Keratinocyte (primary cell): Measurements from ENCODE around the gene PRR19. TPM values are rescaled to one million over a fixed set of nuclear protein-coding genes. Genes with fewer than 3 reads are reported as not detected.

Experiments
- DNase-seq: peaks from one replicate; pipeline ENCODE4 v3.0.0-alpha.2; 2011; ENCODE audit warnings: low read depth, missing footprints, low spot score
- FAIRE-seq: peaks from 2 replicates; lab custom pipeline; 2011; peaks lifted over from hg19 to GRCh38; lab: Jason Lieb, UNC
- H2AFZ ChIP-seq: 2 replicates; pipeline ENCODE4 v1.6.0; 2012; ENCODE audit warnings: low read length, control low read depth, inconsistent platforms; ENCODE audit not compliant: control insufficient read depth
- H3K27ac ChIP-seq: 2 replicates; pipeline ENCODE4 v1.5.1; 2011; ENCODE audit warnings: low read length; ENCODE audit not compliant: control insufficient read depth, insufficient read depth
- H3K27me3 ChIP-seq: 3 replicates; pipeline ENCODE4 v1.6.0; 2011; ENCODE audit warnings: low read length; ENCODE audit not compliant: control insufficient read depth, insufficient read depth; ENCODE audit errors: extremely low read depth
- H3K36me3 ChIP-seq, 2 experiments: 2 replicates in 1 of 2; 3 replicates in 1 of 2; pipeline ENCODE4 v1.5.1; 2011; ENCODE audit warnings: low read length in 2 of 2, mild to moderate bottlenecking in 1 of 2; ENCODE audit not compliant: control insufficient read depth in 2 of 2, insufficient read depth in 2 of 2; ENCODE audit errors: extremely low read depth in 1 of 2
- H3K4me1 ChIP-seq: 3 replicates; pipeline ENCODE4 v1.5.1; 2011; ENCODE audit warnings: low read length; ENCODE audit not compliant: control insufficient read depth, insufficient read depth; ENCODE audit errors: extremely low read depth
- H3K4me2 ChIP-seq: 3 replicates; pipeline ENCODE4 v1.6.0; 2011; ENCODE audit warnings: low read depth, low read length; ENCODE audit not compliant: control insufficient read depth, insufficient read depth; ENCODE audit errors: extremely low read depth
- H3K4me3 ChIP-seq, 3 experiments: fragments of 200-600 bp in 1 of 3; sonication (generic) in 1 of 3; 2 replicates in 2 of 3; 3 replicates in 1 of 3; pipeline ENCODE4 v1.5.1; 2011 to 2016; ENCODE audit warnings: low read length in 3 of 3, mild to moderate bottlenecking in 3 of 3, control low read depth in 2 of 3, inconsistent platforms in 1 of 3, low read depth in 1 of 3, mixed read lengths in 1 of 3, mixed run types in 1 of 3, moderate library complexity in 1 of 3; ENCODE audit not compliant: control insufficient read depth in 2 of 3, insufficient read depth in 2 of 3; ENCODE audit errors: extremely low read depth in 1 of 3
- H3K79me2 ChIP-seq: 2 replicates; pipeline ENCODE4 v1.6.0; 2012; ENCODE audit warnings: low read length; ENCODE audit not compliant: control insufficient read depth, insufficient read depth
- H3K9ac ChIP-seq: 3 replicates; pipeline ENCODE4 v1.6.0; 2011; ENCODE audit warnings: low read length; ENCODE audit not compliant: control insufficient read depth, insufficient read depth; ENCODE audit errors: extremely low read depth
- H3K9me1 ChIP-seq: 3 replicates; pipeline ENCODE4 v1.6.0; 2011; ENCODE audit warnings: low read length; ENCODE audit not compliant: control insufficient read depth, insufficient read depth; ENCODE audit errors: extremely low read depth
- H3K9me3 ChIP-seq: 2 replicates; pipeline ENCODE4 v1.5.1; 2012; ENCODE audit warnings: low read depth, low read length; ENCODE audit not compliant: control insufficient read depth
- H4K20me1 ChIP-seq: 3 replicates; pipeline ENCODE4 v1.6.0; 2011; ENCODE audit warnings: low read length; ENCODE audit not compliant: control insufficient read depth, insufficient read depth; ENCODE audit errors: extremely low read depth
- EZH2 ChIP-seq: IDR thresholded peaks from one replicate; pipeline ENCODE4 v1.6.1; 2012; ENCODE audit warnings: inconsistent platforms, mild to moderate bottlenecking, low read length, moderate library complexity
- dilution Hi-C: fragments of 300-500 bp; cut with MboI; formaldehyde crosslinking; loops from one replicate; pipeline ENCODE4 v1.7.0; 2020; ENCODE audit warnings: low sequenced_read_pairs; ENCODE audit not compliant: extremely low pct_ligation_motif_present
- polyA plus RNA-seq, 5 experiments: library from polyadenylated mRNA; depleted of rRNA in 3 of 5; stranded (reverse) in 3 of 5; stranded (forward) in 1 of 5; unstranded in 1 of 5; fragments of >200 nt; gene quantifications; 1 replicate in 1 of 5; 2 replicates in 3 of 5; 3 replicates in 1 of 5; pipeline versions ENCODE4 v1.2.1 to v1.2.3, GENCODE V29; 2011 to 2012; ENCODE audit warnings: missing spikeins in 2 of 5, low read depth in 1 of 5, low replicate concordance in 1 of 5
- TF ChIP-seq, protein P1 (sequence below), 3 experiments: IDR thresholded peaks in 1 of 3; conservative IDR thresholded peaks in 1 of 3; optimal IDR thresholded peaks in 1 of 3; 2 replicates in 2 of 3; 3 replicates in 1 of 3; pipeline versions ENCODE3 to v1.5.1; 2011; ENCODE audit warnings: low read length in 3 of 3, mild to moderate bottlenecking in 3 of 3, moderate library complexity in 2 of 3, control low read depth in 1 of 3, inconsistent platforms in 1 of 3; ENCODE audit not compliant: insufficient read depth in 2 of 3; ENCODE audit errors: extremely low read depth in 1 of 3

Gene PRR19
- polyA plus RNA-seq, 1 donor (not counting 4 experiments of a cell fraction or from before 2014, with no cell fraction given), result 0.25 TPM

- H3K9me1 ChIP-seq, result no peaks in the 10 kb centered on the region
- TF ChIP-seq EZH2, result no peak
- TF ChIP-seq, protein P1, sequence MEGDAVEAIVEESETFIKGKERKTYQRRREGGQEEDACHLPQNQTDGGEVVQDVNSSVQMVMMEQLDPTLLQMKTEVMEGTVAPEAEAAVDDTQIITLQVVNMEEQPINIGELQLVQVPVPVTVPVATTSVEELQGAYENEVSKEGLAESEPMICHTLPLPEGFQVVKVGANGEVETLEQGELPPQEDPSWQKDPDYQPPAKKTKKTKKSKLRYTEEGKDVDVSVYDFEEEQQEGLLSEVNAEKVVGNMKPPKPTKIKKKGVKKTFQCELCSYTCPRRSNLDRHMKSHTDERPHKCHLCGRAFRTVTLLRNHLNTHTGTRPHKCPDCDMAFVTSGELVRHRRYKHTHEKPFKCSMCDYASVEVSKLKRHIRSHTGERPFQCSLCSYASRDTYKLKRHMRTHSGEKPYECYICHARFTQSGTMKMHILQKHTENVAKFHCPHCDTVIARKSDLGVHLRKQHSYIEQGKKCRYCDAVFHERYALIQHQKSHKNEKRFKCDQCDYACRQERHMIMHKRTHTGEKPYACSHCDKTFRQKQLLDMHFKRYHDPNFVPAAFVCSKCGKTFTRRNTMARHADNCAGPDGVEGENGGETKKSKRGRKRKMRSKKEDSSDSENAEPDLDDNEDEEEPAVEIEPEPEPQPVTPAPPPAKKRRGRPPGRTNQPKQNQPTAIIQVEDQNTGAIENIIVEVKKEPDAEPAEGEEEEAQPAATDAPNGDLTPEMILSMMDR (optimal IDR thresholded peaks at IDR 0.05 in 1 of 3, IDR thresholded peaks at IDR 0.05 in 1 of 3, conservative IDR thresholded peaks at IDR 0.05 in 1 of 3; ENCODE audit: extremely low read depth in 1 of 3, insufficient read depth in 2 of 3, low read length in 3 of 3), result no peak
- no peak overlapping the region for H3K4me2 ChIP-seq
- H3K27me3 ChIP-seq, result peaks cover 14% of the 10 kb centered on the region
- H3K79me2 ChIP-seq, result peaks cover 17% of the 10 kb centered on the region
- no peak for FAIRE-seq
- no peak overlapping the region for H2AFZ ChIP-seq
- dilution Hi-C loops, result no loop called here
- H3K36me3 ChIP-seq, result no peaks in the 10 kb centered on the region
- H3K27ac ChIP-seq, result no peak overlapping the region
- no peak for DNase-seq
- H4K20me1 ChIP-seq, result no peaks in the 10 kb centered on the region
- no peak overlapping the region for H3K4me3 ChIP-seq
- no peaks in the 10 kb centered on the region for H3K9me3 ChIP-seq
- no peak overlapping the region for H3K9ac ChIP-seq
- peaks cover 14% of the 10 kb centered on the region for H3K4me1 ChIP-seq
Measured at GRCh38 chr19:42328106-42328505, 26.2 kb downstream of the PRR19 start.

- Histone ChIP-seq H3K4me2 (no peak overlapping the region), H4K20me1 (no peaks in the 10 kb centered on the region), H3K9me1 (no peaks in the 10 kb centered on the region), H3K4me3 (no peak overlapping the region), H3K9ac (no peak overlapping the region), H3K9me3 (no peaks in the 10 kb centered on the region), H3K36me3 (no peaks in the 10 kb centered on the region), H2AFZ (no peak overlapping the region), H3K27ac (no peak overlapping the region), H3K79me2 (peaks cover 17% of the 10 kb centered on the region), H3K27me3 (peaks cover 8% of the 10 kb centered on the region), H3K4me1 (peaks cover 14% of the 10 kb centered on the region)
- FAIRE-seq (no peak), DNase-seq (no peak)
- dilution Hi-C loops, result no loop called here
- TF ChIP-seq, protein P1 (optimal IDR thresholded peaks at IDR 0.05 in 1 of 3, IDR thresholded peaks at IDR 0.05 in 1 of 3, conservative IDR thresholded peaks at IDR 0.05 in 1 of 3; ENCODE audit: extremely low read depth in 1 of 3, insufficient read depth in 2 of 3, low read length in 3 of 3), result no peak
- TF ChIP-seq EZH2, result no peak
Measured at GRCh38 chr19:42328854-42329253, 26.9 kb downstream of the PRR19 start.
